NCI-H2107 treated with DMSO at 0.1 percent for 48 hours (cell line): Measurements from ENCODE around the gene PLA2G1B.
"Not testable (repeated sequence)": the region's sequence is repeated elsewhere in the genome, so short reads cannot be mapped to it uniquely, and the experiment has no call there.

Experiments used
- DNase-seq: peaks from one replicate; lab custom pipeline; 2025; ENCODE audit not compliant: unreplicated experiment; lab: John Stamatoyannopoulos, UW

Gene PLA2G1B

DNA sequence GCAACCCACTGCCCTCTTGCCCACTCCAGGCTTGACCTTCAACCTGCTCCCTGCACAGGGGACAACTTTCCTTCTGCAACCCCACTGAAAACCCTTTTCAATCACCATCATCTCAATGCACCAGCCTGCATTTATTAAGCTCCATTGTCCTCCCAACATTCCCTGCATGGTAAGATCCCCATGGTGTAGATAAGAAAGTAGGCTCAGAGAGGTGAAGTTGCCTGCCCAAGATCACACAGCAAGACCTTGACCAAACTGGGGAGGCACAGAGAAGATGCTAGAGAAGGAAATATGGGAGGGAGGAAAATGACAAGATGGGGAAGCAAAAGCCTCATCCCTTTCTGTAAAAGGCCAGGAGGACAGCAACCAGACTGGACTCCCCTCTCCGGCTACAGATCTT, 31.5 kb upstream of the PLA2G1B start:
- DNase-seq = no peak

DNA sequence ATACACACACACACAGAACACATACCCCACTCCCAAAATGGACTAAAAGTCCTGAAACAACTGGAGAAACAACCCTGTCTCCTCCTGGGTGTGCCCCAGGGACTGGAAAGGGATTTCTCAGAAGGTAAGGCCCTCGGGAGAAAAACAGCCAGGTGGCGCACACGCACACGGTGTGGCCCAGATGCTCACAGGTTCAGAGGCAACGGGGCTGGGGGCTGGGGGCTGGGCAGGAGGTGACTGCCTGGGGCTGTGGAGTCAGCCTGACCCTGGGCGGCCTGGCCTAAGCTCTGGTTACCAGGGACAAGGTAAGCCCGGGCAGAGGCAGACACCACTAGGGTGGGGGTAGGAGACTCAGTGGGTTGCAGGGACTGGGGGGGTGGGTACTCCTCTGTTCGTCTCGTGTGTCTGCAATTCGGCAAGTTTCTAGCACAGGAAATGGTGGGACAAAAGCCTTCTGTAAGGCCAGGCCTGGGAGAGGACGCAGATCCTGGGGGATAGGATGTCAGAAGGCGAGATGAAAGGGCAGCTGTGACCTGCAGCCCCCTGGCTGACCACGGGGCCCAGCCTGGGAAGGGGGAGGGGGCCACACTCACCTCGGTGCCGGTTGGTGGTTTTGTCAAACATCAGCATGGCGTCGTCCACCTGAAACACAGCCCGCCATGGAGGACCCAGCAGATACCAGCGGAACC, 31.0 kb upstream of the PLA2G1B start:
- DNase-seq = no peak

DNA sequence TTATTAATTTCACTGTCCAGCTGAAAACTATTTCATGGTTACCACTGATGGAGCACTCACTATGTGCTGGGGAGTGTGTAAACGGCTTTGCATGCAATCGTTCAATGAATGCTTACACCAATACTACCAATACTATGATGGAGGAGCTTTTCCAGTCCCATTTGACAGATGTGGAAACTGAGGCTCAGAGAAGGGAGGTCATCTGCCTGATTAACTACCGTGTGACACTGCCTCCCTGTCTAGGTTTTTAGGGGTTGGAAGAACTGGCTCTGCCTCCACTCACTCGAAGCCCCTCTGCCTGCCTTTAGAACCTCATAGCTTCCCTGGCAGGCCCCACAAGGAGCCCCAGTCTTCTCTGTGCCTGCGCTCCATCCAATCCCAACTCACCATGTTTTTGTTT, 29.5 kb upstream of the PLA2G1B start:
- DNase-seq = no peak

DNA sequence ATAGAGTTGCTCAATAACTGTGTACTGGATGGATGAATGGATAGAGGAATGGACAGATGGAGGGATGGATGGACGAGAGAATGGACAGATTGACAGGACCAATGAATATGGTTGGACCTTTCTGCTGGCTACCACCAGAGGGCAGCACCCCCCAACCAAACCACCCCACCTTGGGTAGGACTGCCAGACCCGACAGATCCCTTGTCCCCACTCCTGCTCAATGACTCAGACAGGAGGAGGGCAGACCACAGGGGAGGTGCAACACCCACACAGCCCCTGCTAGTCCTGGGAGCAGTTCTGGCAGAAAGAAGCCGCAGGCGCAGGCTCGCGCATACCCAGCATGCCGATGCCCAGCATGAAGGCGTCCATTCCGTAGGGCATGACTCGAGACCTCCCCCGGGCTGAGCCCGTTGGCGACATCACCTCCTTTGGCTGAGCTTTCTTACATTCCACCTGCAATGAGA, 29.0 kb upstream of the PLA2G1B start:
- peak; percentile 36 for DNase-seq

DNA sequence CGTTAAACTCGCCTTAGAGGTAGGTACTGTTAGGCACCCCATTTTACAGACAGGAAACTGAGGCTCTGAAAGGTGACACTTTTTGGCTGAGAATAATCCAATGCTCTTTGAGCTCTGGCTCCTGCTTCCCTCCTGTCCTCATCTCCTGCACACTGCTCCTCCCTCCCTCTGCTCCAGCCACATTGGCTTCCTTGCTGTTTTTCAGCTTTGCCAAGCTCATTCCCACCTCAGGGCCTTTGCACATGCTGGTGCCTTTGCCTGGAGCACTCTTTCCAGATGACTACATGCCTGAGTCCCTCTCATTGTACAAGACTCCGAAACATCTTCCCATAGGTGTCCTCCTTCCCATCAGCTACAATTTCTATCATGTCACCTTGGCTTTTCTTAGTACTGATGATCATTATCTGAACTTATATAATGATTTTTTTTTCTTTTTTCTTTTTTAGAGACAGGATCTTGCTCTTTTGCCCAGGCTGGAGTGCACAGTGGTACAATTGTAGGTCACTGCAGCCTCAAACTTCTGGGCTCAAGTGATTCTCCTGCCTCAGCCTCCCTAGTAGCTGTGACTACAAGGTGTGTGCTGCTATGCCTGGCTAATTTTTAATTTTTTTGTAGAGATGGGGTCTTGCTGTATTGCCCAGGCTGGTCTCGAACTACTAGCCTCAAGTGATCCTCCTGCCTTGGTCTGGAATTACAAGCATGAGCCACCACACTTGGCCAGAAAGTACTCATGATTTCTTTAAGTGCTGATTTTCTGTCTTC, 26.2 kb upstream of the PLA2G1B start:
- DNase-seq = no peak

DNA sequence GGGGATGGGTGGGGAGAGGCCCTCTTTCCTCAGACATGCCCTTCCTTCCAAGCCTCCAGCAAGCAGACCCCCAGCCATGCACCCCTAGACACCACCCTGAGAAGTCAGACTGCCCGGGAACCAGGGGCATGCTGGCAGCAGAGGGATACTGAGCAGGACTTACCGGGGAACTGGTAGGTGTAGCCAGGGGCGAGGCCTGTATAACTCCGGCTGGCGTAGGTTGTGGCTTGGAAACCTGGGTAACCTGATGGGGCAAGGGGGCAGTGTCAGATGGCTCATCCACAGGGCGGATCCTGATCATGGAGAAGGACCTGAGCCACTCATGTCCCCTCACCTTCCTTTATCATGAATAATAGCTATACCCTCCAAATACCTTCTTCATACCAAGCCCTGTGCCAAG, 25.6 kb upstream of the PLA2G1B start:
- no peak for DNase-seq

DNA sequence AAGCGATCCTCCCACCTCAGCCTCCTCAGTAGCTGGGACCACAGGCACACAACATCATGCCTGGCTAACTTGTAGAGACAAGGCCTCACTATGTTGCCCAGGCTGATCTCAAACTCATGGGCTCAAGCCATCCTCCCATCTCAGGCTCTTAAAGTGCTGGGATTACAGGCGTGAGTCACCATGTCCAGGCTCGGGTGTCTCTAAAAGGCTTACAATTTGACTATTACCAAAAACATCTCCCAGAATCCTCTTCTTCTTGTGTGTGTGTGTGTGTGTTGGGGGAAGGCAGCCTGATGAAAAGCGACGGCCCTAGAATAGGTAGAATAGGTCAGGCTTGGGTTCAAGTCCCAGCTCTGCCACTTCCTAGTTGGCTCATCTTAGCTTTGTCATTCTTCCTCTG, 24.5 kb upstream of the PLA2G1B start:
- no peak for DNase-seq

DNA sequence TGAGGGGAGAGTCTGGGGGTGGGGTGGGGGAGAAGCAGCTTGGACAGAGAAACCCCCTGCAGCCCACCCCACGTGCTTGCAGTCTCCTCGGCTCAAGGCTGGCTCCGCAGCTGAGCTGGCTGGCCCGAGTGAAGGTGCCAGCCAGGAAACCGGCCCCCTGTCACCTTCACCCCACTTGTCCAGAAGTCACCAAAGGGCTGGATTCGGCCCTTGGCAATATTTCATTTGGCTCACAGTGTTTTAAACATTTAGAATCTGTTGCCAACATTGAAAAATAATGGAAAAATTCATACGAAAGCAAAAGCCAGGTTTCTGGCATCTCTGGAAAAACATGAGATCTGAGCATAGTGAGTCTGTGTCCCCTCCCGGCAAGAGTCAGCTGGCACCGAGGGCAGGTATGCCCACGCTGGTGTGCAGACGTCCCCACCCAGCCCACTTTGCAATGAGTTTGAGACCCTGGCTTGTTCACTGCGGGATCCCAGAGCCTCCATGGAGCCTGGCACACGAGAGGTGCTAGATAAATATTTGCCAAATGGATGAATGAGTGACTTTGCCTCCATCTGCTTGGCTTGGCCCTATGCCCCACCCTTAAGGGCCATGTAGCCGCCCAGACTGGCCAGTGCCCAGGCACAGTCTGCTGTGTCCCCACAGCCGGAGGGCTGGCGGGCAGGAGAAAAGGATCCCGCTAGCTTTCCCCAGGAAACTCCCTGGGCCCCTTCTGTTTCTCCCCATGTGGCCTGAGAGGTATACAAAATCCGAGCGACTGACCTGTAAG, 23.2 kb upstream of the PLA2G1B start:
- no peak for DNase-seq

DNA sequence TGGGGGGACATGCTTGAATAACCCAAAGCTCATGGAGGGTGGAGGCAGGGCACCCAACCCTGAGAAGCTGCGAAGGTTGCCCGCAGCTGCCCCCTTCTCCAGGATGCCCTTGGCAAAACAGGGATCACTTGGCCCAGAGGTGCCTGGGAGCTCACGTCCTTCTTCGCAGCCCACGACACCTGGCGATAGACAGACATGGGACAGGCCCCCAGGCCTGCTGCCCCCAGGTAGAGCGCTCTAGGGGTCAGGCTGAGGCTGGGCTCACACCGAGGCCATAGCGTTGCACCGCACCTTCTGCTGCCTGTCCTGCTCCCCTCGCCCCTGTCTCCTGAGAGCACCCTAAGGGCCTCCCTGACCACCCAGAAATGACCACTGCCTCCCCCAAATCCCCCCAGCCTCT, 20.2 kb upstream of the PLA2G1B start:
- no peak for DNase-seq

DNA sequence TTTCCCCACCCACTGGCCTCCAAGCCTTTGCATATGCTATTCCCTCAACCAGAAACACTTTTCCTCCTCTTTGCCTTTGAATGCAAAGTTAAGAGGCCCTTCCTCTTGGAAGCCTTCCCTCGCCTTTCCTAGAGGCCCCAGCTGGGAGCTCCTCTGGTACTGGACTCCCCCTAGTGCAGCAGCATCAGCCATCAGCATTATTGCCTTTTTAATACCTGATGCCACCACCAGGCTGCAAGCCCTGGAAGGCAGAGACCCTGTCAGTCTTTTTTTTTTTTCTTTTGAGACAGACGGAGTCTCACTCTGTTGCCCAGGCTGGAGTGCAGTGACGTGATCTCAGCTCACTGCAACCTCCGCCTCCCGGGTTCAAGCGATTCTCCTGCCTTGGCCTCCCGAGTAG, 19.1 kb upstream of the PLA2G1B start:
- DNase-seq = no peak

DNA sequence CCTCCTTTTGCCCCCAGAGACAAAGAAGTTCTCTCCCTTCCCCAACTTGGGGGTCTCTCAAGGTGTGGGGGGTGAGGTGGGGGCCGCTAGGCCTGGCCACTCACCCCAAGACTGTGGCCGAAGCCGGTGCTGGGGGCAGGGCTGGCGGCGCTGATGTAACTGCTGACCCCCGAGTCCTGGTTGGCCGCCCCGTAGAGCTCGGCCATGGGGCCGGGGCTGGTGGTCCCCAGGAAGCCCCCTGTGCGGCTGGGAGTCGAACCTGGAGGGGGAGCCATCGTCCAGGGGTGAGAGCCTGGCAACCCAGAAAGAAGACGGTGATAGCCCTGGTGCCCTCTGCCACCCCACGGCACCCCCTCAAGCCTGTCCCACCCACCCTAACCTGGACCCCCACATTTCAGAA, 18.5 kb upstream of the PLA2G1B start:
- no peak for DNase-seq

DNA sequence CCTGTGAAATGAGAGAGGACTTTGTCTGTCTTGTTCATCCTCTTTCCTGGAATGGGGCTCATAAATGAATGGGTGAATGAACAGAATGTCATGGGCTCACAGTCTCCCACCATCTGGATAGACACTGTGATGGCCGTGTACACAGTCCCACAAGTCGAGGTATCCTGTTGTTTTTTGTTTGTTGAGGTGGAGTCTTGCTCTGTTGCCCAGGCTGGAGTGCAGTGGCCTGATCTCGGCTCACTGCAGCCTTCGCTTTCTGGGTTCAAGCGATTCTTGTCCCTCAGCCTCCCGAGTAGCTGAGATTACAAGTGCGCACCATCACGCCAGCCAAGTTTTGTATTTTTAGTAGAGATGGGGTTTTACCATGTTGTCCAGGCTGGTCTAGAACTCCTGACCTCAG, 16.1 kb upstream of the PLA2G1B start:
- no peak for DNase-seq

DNA sequence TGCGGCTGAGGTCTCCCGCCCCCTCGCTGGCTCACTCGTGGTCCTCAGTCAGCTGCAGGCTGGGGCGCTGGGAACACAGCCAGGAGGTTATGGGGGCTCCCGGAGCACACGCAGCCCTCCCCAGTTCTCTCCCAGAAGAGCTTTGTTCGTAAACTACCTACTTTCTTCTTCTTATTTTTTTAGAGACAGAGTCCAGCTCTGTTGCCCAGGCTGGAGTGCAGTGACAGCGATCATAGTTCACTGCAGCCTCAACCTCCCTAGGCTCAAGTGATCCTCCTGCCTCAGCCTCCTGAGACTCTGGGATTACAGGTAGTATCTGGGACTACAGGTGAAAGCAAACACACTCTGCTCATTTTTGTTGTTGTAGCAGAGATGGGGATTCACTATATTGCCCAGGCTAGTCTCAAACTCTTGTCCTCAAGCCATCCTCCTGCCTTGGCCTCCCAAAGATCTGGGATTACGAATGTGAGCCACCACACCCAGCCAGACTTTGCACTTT, 15.5 kb upstream of the PLA2G1B start:
- no peak for DNase-seq

DNA sequence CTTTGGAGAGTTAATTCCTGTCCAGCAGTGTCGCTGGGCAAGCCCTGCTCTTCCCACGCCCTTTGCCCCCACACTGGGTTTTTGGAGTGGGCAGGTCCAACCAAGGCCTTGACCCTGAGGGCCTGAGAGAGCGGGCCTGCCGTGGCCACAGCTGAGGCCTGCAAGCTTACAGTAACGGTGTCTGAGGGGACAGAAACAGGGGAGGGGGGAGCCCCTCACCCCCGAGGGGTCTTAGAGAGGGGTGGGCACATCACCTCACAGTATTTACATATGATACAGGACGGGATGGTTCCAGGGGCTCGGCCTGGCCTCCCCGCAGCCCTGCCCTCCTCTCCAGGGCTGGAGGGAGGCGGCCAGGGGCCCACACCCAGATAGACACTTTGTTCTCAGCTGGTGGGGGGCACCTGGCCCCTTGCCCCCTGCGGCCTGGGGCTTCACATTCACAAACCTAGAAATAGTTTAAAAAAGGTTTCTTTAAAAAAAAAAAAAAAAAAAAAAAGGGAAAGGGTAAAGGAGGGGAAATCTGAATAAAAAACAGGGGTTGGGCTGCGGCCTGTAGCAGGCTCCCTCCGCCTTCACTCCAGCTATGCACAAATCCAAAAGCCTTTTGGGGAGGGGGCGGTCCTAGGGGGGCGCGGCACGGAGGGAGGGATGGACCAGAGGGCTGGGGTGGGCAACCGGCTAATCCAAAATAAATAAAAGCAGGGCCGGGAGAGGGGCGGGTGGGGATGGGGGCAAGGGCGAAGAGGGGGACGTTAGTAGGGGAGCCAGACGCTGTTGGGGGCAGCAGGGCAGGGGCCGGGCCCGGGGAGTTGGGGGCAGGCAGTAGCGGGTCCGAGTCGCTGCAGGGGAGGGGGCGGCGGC, 14.8 kb upstream of the PLA2G1B start:
- DNase-seq = no peak

DNA sequence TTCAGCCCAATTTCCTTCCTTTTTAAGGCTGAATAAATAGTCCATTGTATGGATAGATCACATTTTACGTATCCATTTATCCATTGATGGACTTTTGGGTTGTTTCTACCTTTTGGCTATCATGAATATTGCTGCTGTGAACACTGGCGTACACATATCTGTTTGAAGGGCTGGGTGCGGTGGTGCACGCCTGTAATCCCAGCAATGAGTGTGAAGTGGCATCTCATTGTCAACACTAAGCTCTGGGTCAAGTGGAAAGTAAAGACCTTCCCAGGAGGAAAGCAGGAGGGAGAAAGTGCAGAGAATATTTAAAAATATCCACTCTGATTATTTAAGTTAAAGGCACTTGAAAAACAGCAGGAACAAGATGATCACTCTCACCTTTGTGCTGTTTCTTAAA, 11.7 kb upstream of the PLA2G1B start:
- no peak for DNase-seq

DNA sequence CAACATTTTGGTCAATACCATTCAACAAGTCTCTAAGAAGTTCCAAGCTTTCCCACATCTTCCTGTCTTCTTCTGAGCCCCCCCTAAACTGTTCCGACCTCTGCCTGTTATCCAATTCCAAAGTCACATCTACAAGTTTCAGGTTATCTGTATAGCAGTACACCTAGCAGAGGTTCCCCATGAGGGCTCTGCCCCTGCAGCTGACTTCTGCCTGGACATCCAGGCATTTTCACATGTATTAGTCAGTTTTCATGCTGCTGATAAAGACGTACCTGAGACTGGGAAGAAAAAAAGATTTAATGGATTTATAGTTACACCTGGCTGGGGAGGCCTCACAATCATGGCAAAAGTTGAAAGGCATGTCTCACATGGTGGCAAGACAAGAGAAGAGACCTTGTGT, 10.2 kb upstream of the PLA2G1B start:
- DNase-seq = no peak

DNA sequence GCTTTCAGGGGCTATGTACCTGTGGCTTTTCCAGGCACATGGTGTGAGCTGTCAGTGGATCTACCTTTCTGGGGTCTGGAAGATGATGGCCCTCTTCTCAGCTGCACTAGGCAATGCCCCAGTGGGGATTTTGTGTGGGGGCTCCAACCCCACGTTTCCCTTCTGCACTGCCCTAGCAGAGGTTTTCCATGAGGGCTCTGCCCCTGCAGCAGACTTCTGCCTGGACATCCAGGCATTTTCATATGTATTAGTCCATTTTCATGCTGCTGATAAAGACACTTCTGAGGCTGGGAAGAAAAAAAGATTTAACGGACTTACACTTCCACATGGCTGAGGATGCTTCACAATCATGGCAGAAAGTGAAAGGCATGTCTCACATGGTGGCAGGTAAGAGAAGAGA, 8.8 kb upstream of the PLA2G1B start:
- DNase-seq = not testable (repeated sequence)

DNA sequence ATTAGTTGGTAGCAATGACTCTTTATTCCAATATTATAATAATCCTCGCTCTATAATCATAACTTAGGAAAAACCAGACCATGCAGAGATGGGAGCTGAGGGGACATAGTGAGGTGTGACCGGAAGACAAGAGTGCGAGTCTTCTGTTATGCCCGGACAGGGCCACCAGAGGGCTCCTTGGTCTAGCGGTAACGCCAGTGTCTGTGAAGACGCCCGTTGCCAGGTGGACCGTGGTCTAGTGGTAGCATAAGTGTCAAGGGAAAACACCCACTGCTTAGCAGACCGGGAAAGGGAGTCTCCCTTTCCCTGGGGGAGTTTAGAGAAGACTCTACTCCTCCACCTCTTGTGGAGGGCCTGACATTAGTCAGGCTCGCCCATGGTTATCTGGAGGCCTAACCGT, 7.9 kb upstream of the PLA2G1B start:
- DNase-seq = not testable (repeated sequence)

DNA sequence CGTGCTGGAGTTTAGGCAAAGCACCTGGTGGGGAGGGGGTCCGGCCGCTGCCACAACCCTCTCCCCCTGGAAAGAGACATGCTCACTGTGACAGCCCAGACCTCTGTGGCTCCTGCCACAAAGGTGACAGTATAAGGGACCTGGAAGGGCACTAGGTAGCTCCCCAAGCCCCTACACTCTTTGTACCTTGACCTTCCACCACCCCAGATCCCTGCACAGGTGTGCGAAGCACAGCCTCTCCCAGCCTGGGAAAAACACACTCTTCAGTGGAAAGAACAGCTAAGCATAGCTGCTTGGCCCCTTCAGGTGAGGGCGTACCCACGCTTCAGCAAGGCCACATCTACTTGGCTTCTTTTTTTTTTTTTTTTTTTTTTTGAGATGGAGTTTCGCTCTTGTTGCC, 4.9 kb upstream of the PLA2G1B start:
- no peak for DNase-seq

DNA sequence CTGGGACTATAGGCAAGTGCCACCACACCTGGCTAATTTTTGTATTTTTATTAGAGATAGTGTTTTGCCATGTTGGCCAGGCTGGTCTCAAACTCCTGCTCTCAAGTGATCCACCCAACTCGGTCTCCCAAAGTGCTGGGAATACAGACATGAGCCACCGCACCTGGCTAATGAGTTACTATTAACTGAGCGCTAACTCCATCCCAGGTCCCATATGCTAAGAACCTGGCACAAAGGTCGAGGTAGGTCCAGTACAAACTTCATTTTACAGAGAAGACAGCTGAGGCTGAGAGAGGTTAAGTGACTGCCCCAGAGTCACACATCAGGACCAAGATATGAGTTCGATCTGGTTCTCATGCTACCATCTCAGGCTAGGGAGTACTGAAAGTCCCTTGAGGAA, 4.5 kb upstream of the PLA2G1B start:
- no peak for DNase-seq

DNA sequence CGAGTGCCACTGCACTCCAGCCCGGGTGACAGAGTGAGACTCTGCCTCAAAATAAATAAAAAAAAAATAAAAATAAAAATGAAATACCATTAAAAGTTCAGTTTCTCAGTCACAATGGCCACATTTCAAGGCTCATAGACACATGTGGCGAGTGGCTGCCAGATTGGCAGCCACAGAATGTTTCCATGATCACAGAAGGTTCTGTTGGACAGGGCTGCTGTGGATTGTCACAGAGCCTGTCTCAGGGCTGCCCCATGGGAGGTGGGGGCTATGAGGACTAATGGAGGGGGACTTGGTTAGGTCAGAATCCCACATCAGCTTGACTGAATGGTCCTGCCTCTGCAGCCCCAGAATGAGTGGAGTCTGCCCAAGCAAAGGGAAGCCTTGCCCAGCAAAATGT, 3.8 kb upstream of the PLA2G1B start:
- no peak for DNase-seq
